NCI-H524 treated with DMSO at 0.1 percent for 48 hours (cell line): ENCODE results near the gene CHD3.

Source experiments
- DNase-seq: peaks from one replicate; lab custom pipeline; 2025; lab: John Stamatoyannopoulos, UW

CHD3 gene

DNA sequence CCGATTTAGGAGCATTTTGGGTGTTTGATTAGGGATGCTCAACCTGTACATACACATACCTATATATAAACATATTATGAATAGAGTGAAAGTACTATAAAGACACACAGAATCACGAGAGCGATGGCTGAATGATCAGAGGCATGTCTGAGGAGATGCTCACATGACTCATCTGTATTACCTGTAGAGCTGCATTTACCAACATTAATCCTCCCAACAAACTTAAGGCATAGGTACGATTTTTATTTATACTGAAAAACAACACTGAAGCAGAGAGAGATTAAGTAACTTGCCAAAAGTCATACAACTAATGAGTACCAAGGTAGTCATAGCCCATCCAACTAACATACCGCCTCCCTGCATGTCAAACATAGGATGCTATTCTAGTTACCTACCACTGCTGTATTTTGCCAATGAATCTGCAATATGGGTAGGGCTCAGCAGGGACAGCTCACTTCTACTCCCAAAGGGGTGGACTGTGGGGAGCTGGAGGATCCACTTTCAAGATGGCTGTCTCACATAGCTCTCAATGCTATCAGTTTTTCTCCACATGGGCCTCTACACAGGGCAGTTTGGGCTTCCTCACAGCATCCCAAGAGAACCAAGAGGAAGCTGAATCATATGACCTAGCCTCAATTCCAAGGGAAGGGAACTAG lies 23.5 kb upstream of the CHD3 start:
- DNase-seq = no peak

DNA sequence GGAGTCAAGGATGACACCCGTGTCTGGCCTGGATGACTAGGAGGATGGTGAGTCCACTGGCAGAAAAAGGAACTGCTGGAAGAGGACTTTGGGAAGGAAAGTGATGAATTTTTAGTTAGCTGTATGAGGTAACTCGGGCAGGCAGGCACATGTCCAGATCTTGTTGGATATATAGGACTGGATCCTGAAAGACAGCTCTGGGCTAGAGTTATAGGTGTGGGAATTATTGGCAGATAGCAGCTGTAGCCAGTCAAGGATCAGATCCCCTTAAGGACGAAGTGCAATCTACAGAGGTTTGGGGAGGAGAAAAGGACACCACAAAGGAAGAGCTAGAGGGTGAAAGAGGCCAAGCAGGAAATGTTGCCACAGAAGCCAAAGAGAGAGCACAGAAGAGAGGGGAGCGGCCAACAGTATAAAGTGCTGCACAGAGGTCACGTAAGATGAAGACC lies 20.7 kb upstream of the CHD3 start:
- no peak for DNase-seq

- DNase-seq = no peak
Measured at GRCh38 chr17:7873051-7873450, 15.5 kb upstream of the CHD3 start.

DNA sequence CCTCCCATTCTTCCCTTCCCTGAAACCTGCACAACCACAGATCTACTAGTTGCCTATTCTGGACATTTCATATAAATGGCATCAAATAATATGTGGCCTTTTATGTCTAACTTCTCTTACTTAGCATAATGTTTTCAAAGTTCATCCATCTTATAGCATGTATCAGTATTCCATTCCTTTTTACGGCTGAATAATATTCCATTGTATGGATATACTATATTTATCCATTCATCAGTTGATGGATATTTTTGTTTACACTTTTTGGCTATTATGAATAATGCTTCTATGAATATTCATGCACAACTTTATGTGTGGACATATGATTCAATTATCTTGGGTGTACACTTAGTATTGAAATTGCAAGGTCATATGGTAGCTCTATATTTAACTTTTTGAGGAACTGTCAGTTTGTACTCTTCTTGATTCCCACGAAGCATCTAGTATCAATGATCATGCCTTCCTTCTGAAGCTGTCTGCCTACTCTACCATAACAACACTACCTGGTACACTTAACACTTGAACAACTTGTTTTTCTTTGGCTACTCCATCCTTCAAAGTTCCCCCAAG lies 12.7 kb upstream of the CHD3 start:
- DNase-seq = no peak

DNA sequence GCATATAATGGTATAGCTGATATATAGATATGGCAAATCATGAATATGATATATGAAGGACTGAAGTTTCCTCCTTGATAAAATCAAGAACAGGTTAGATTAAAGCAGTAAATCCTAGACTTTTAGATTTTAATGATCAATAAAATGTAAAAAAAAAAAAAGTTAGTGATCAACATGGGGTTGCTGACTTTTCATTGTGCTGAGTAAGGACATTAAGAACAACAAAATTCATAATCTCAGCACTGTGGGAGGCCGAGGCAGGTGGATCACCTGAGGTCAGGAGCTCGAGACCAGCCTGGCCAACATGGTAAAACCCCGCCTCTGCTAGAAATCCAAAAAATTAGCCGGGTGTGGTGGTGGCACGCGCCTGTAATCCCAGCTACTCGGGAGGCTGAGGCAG lies 10.4 kb upstream of the CHD3 start:
- DNase-seq = no peak

- DNase-seq = no peak
Measured at GRCh38 chr17:7880076-7880868, 8.3 kb upstream of the CHD3 start.

- DNase-seq = no peak
Measured at GRCh38 chr17:7881276-7882054, 7.1 kb upstream of the CHD3 start.

DNA sequence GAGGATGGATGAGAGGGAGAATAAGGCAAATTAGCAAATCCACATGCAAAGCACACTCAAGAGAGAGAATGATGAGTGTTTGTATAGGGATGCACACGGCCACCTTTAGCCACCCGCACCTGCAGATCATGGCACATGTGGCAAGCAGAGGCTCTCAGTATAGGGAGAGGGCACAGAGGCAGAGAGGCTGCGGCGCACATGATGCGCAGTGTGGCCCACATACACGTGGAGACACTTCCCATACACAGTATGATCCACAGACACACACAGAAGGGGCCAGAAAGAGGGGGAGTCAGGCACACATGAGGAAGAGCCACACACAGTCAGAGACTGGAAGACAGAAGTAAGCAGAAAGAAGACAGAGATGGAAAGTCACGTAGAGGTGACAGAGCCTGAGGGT lies 6.5 kb upstream of the CHD3 start:
- DNase-seq = no peak

DNA sequence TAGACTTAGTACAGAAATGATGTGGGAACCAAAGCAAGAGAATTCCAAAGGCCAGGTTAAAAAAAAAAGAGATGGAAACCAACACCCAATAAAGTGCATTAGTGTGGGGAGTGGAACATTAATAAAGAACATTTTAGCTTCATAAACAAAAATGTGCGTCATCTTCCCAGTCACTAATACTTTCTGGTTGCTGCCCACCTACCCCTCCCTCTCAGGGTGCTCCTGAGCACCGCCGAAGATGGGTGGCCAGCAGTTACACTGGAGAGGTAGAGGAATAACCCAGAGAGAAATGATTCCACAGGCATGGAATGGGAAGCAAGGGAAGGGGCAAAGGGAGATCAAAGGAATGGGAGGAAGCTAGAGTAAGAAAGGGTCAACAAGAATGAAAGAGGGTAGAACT lies 6.0 kb upstream of the CHD3 start:
- no peak for DNase-seq

GRCh38 chr17:7883781-7884386 lies 4.7 kb upstream of the CHD3 start:
- DNase-seq = no peak

DNA sequence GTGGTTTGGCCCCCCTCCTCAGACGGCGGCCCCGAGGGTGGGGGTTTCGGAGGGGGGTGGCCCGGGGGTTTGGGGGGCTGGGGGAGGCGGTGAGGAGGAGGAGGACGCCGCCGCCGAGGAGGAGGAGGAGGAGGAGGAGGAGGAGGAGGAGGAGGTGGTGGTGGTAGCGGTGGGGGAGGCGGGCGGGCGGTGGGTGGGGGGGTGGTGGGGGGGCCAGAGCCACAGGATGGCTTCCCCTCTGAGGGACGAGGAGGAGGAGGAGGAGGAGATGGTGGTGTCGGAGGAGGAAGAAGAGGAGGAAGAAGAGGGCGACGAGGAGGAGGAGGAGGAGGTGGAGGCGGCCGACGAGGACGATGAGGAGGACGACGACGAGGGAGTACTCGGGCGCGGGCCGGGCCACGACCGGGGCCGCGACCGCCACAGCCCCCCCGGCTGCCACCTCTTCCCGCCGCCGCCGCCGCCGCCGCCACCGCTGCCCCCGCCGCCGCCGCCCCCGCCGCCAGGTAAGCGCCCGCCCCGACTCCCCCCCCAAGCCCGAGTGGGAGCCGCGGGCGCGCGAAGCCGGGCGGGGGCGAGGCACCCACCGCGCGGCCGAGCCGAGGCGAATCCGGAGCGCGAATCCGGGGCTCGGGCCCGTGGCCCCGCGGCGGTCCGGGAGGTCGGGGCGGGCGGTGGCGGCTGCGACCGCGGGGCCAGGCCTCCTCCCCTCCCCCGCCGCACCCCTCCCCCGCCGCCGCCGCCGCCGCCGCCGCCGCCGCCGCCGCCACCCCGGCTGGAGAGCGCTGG lies 3.8 kb upstream of the CHD3 start:
- DNase-seq = no peak

- DNase-seq = no peak
Measured at GRCh38 chr17:7885367-7886226, 3.0 kb upstream of the CHD3 start.

DNA sequence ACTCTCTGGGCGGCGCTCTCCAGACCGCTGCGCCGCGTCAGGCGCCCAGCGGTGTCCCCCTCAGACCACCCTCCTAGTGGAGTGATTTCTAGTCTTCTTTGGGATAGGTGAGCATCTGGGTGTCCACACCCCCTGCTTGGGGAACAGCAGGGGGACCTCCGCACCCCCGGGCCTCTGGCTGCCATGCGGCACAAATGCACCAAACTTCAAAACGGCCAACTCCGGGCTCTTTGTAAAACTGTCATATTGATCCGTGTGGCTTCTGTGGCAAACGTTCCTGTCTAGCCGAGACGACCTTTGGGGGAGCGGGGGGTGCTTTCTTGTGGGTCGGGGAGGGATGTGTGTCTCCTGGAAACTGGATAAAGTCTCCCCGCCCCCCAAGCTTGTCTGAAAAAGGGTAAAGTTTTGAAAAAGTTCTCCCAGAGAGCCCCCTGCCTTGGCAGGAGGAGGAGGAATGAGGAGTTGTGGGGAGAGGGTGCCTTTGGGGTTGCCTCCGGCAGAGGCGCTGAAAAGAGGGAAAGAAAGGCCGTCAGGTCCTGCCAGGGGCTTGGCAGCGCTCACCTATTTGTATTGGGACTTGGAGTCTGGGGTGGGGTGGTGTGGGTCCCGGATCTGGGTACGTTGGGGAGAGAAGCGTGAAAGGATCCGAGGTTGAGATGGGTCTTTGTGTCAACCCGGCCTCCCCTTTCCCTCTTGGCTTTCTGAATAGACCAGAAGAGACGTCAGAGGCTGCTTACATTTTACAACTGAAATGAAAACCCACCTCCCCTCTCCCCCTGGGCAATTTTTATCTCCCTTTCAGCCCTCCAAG lies 2.2 kb upstream of the CHD3 start:
- no peak for DNase-seq

DNA sequence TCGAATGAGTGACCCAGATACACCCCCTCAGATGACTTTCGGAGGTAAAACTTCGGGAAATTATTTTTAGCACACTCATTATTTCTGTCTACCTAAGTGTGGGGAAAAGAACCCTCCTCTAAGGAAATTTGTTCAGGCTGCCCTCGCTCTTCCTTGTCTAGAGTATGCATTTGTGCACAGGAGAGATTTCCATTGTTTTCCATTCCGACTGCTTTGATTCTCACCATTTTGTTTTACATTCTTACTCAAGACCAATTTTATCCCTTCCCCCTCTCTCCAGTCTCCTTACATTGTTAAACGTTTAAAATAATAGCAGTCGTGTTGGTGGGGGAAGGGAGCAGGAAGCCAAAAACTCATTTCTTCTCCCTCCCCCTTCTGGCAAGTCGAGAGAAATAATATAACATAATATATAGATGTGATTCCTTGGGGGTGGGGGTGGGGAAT lies 1.5 kb upstream of the CHD3 start:
- no peak for DNase-seq

GRCh38 chr17:7887482-7888183 lies 956 bp upstream of the CHD3 start:
- peak; percentile 54 for DNase-seq

- peak; percentile 54 for DNase-seq
Measured at GRCh38 chr17:7889166-7889955, 772 bp downstream of the CHD3 start.

DNA sequence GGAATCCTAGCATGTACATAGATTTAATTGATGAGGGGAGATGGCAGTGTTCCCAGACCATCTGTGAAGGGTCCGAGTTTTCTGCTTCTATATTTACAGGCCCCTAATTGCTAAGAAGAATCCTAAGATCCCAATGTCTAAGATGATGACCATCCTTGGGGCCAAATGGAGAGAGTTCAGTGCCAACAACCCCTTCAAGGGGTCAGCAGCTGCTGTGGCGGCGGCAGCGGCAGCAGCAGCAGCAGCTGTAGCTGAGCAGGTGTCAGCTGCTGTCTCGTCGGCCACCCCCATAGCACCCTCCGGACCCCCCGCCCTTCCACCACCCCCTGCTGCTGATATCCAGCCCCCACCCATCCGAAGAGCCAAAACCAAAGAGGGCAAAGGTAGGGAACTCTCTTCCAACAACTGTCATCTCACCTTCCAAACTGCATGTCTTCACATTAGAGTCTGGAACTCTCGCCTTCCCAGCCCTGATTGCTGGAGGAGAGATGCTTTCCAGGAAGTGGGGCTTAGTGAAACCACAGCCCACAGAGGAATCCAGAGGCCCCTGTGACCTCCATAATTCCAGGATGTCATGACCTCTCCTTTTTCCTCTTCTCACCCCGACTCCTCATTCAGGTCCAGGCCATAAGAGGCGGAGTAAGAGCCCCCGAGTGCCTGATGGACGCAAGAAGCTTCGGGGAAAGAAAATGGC lies 4.7 kb downstream of the CHD3 start:
- DNase-seq = no peak
